Measurements from ENCODE around the gene PSD.
"Not testable (repeated sequence)": the region's sequence is repeated elsewhere in the genome, so short reads cannot be mapped to it uniquely, and the experiment has no call there.

The PSD gene

DNA sequence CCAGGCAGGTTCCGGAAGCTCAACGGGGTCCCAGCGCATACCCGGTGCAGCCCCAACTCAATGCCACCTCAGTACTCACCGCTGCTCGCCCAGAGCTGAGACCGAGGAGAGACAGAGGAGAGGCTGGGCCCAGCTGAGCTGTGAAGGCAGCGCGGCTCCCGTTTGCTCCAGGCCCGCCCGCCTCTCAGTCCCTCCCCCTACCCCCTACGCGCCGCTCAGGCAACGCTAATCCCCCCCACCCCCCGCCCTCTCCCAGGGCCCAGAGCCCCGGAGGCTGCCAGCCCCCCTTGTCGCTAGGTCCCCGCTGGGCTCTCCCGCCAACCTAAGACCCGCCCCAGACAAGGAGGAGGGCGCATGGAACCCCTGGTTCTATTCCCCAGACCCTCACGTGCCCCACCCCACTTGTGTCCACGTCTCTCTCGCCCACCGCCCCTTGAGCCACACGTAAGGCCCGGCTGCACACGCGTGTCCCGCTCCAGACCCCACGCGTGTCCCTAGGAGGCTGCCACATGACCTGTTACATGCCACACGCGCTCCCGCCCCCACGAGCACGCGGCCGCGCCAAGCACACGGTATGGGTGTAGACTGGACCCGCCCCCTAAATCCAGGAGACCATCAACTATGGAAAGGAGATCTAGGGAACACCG is at the start of gene PSD:
TSS of gene PSD (minus strand) at position 164 of the 647 bp plus-strand sequence. CDS start 1,747 bp downstream, outside the sequence.
- DNase-seq (ENCODE audit: low read depth in 2 of 2) = no peak

DNA sequence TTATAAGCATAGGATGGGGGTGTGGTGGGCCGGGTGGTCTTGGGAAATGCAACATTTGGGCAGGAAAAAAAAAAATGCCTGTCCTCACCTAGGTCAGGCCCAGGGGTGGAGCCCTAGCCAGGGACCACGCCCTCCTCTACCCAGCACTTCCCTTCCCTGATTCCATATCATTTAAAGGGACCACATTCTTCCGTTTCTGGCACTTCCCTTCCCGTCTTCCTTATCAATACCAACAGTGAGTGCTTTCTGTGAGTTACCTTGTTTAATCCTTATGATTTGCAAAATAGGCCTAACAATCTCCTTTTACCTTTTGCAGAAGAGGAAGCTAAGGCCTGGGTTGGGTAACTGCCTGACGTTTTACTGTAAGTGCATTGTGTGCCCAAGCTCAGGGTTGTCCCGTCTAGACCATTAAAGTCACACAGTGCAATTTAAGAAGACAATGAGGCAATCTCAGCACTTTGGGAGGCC is 49.4 kb upstream of the PSD start:
- DNase-seq (ENCODE audit: low read depth in 2 of 2) = no peak

DNA sequence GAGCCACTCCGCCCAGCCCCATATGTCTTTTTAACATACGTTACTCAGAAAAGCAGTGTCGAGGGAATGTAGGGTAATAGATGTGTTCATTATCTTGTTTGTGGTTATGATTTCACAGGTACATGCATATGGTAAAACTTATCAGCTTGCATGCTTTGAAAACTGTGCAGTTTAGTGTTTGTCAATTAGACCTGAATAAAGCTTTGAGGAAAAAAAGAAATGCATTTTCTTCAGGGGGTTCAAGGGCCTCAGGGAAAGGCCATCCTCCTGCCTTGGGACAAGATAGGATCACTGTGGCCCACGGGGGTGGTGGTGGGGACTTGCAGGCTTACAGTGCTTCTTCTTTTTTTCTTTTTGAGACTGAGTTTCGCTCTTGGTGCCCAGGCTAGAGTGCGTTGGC is 48.7 kb upstream of the PSD start:
- DNase-seq (ENCODE audit: low read depth in 2 of 2) = no peak

DNA sequence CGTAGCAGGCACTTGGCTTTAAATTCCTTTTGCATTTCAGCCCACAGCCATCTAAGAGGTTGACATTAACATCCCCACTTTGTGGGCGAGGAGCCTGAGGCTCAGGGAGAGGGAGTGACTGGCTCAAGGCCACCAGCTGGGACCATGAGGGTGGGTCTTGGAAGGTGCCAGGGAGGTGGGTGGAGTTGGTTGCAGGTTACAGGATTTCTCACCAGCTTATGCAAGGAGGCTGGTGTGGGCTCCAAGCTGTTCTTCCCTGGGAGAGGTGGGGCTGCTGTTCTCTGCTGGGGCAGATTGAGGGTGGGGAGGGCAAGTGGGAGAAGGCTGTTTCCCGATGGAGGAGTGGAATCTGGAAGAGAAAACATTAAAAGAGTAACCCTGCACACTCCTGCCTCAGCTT is 46.9 kb upstream of the PSD start:
- no peak for DNase-seq (ENCODE audit: low read depth in 2 of 2)

DNA sequence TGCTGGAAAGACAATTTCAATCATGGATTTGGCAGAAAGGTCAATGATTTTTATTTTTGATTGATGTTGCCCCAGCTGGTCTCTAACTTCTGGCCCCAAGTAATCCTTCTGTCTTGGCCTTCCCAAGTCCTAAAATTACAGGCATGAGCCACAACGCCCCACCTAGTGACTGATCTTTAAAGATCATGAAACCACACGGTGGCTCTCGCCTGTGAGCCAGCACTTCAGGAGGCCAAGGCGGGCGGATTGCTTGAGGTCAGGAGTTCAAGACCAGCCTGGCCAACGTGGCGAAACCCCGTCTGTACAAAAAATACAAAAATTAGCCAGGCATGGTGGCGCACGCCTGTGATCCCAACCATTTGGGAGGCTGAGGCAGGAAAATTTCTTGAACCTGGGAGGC is 45.4 kb upstream of the PSD start:
- DNase-seq (ENCODE audit: low read depth in 2 of 2) = no peak

DNA sequence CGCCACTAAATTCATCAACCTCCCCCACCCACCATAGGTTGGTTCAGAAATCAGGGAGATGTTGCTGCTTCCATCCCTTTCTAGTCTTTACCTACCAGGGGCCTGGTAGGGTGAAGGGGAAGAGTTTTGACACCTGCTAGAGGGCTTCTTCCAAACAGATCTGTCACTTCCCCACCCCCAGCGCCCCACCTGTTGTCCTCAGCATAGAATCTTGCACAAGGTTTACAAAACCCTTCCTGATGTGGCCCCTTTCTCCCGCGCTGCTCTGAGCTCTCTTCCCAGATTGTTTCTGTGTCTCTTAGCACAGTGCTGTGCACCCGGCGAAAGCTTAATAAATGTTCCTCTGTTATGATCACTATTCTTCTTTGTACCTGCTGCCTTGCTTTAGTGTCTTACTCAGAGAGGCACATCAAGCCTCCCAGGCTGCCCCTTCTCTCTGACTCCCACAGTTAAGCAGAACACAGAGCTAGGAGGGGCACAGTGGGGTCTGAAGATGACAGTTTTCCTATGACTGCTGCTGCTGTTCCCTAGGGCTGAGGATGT is 44.0 kb upstream of the PSD start:
- DNase-seq (ENCODE audit: low read depth in 2 of 2) = no peak

DNA sequence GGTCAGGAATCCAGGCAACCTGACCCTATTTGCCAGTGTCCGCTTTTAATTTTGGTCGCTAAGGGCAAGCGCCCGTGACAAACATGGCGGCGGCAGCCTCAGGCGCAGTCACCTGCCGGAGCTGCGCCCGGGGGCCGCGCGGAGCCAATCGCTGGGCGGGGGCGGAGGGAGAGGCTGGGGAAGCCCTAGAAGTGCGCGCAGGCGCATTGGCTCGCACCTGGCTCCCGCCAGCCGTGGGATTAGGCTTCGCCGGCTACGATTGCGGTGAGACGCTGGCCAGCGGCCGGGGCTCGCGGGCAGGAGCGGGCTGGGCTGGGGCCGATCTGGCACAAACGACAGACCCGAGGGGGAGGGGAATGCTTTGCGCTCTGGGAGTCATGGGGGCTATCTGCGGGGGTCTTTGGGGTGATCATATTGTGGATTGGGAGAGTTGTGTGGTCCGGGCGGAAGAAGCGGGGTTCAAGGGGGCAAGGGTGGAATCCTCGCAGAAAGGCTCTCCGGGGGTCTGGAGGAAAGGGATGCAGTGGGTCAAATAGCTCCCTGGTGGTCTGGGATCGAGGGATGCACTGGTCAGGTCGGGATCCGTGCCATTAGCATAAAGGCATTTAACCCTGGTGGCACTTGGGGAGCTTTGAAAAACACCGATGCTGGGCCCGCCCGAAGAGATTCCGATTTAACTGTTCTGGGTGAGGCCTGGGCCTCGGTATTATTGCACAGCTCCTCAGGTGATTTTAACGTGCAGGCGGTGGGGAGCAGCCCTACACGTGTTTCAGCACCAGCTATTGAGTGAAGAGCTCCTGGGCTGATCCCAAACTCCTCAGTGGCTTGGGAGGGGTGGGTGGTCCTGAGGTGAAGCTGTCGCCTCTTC is 42.8 kb upstream of the PSD start:
- peak; percentile 45 to 47 for DNase-seq (ENCODE audit: low read depth in 2 of 2)

DNA sequence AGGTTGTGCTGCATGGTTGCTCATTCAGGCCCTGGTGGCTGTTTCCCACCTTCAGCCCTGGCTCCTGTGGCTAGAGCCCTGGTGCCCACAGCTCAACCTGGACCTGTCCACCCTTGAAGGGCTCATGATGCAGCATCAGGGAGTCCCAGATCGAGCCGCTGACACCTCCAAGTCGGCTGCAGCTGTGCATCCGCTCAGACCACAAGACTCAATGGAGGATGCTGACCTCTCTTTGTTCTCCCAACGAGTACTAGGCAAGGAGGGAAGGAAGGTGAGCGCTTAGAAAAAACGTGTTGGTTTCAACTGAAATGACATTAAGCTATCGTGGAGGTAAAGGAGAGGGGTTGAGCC is 42.2 kb upstream of the PSD start:
- no peak for DNase-seq (ENCODE audit: low read depth in 2 of 2)

DNA sequence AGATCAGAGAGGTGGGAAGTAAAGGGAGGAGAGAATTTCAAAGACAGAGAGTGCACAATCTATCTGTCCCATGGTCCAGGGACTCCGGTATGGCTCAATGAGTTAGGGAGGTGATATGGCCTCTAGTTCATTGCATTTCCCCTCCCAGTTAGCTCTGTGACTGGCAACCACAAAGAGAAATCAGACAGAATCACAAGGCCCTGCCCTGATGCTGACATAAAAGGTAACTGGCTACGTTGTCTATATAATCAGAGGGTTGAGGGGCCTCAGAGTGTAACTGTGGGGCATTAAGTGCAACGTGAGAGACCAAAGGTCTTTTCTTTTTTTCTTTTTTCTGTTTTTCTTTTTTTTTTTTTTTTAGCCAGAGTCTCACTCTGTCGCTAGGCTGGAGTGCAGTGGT is 40.1 kb upstream of the PSD start:
- DNase-seq (ENCODE audit: low read depth in 2 of 2) = no peak

DNA sequence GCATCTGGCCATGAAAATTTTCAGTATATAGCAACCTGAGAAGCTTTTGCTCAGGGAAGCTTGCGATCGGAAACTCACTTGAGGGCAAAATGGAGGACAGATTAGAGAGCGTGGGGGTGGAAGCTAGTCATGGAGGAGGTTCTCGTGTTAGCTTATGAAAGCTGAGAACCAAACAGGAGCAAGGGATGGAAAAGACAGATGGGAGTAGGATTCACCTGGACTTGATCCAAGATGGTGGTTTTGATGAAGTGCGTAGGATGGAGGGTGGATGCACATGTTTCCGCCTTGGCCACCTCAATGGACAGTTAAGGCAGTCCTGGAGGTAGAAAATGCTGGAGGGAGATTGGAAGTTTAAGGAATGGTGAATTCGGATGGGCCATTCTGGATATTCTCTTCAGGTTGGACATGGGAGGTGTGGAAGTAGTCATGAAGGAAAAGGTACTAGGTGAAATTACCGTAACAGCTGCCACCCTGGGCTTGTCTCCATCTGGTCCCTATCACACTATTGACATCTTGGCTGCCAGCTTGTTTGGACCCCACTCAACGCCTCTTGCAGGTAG is 39.1 kb upstream of the PSD start:
- no peak for DNase-seq (ENCODE audit: low read depth in 2 of 2)

DNA sequence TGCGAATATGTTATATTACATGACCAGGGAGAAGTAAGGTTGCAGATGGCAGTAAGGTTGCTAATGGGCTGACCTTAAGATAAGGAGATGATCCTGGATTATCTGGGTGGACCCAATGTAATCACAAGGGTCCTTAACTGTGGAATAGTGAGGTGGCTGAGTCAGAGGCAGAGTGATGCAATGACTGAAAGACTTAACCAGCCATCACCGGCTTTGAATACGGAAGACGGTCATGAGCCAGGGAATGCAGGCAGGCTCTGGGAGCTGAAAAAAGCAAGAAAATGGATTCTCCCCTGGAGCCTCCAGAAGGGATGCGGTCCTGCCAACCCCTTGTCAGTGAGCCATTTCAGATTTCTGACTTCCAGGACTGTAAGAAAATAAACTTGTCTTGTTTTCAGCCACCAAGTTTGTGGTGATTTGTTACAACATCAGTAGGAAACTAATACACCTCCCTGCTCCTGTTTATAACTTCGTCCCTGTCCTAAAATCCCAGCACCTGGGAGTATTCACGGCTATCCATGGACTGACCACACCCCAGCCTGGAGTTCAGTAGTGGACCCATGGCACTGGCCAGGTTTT is 37.4 kb upstream of the PSD start:
- peak; percentile 56 to 57 for DNase-seq (ENCODE audit: low read depth in 2 of 2)

DNA sequence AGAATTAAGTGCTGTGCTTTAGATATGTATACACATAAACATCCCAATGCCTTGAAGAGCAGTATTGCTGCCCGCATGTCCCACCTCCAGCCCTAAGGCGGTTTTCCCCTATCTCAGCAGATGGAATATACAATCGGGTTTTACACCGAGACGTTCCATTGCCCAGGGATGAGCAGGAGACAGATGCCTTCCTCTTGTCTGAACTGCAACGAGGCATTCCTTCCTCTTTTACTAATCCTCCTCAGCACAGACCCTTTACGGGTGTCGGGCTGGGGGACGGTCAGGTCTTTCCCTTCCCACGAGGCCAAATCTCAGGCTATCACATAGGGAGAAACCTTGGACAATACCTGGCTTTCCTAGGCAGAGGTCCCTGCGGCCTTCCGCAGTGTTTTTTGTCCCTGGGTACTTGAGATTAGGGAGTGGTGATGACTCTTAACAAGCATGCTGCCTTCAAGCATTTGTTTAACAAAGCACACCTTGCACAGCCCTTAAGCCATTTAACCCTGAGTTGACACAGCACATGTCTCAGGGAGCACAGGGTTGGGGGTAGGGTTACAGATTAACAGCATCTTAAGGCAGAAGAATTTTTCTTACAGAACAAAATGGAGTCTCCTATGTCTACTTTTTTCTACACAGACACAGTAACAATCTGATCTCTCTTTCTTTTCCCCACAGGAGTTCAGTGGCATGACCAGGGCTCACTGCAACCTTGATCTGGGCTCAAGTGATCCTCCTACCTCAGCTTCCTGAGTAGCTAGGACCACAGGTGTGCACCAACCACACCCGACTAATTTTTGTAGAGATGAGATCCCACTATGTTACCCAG is 36.3 kb upstream of the PSD start:
- not testable (repeated sequence) for DNase-seq (ENCODE audit: low read depth in 2 of 2)

DNA sequence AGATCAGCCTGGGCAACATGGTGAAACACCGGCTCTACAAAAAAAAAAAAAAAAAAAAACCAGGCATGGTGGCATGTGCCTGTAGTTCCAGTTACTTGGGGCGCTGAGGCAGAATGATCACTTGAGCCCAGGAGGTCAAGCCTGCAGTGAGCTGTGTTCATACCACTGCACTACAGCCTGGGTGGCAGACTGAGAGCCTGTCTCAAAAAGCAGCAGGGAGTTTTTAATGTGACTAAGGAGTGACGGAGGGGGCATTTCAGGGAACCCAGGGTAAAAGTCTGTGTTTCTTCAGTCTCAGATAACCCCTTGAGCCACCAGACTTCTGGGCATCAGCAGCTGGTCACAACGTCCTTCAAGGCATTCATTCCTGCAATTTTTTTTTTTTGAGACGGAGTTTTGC is 34.9 kb upstream of the PSD start:
- no peak for DNase-seq (ENCODE audit: low read depth in 2 of 2)

DNA sequence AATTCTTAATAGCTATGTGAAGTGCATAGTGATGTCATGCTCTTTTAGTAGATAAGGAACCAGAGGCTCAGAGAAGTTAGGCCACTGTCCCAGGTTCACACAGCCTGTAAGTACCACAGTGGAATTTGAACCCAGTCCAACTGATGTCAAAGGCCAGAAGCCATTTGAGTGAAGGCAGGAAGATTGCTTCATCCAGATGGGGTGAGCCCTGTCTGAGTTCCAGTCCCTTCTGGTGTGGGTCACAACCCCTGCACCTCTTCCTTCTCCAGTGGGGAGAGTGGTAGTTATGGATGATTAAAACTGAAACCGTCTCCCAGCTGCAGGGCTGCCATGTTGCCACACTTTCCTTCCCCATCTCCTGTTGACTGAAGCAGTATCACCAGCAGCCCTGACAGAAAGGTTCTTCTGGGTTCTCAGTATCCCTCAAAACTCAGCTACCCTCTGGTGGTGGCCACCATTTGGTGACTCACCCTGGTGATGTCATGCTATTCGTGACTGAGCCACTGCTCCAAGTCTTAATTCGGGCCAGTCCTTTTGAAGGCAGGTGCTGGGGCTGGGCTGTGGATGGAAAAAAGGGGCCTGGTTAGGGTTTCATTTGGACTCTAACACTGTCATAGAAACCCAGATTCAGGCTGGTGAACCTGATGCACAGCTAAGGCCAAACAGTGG is 34.2 kb upstream of the PSD start:
- no peak for DNase-seq (ENCODE audit: low read depth in 2 of 2)

DNA sequence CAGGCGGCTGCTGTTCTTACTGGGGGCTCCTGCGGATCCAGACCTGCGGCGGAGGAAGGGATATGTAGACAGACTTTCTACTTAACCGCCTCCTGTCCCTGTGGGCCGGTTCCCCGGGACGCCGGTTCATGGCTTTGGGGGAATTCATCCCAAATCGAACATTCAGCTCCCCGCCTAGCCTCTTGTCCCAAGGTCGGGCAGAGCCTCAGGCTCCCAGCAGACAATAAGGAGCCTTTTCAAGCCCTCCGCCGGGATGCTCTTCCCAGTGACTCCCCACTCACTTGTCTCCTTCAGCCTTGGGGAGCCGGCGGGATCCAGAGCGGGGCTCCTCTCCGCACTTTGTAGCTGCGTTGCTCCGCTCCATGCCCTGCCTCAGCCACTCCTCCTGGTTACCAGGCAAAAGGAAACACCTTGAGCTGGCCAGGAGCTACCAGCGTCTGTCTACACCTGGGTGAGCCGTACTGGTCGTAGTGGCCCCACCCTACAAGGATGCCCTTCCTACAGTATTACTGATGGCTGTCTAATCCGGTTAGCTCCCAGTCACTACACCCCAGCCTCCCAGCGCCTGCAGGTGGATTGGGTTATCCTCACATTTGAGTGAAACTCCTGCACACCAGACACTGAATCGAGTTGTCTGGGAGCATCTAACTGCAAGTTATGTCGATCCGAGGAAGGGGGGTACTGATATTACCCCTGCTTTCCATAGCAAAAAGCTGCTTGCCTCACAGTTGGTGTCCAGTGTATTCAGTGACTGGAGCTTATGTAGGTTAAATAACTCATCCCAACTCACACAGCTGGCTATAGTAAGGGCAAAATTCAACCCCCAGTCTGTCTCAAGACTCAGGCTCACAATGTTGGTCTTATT is 32.8 kb upstream of the PSD start, which contains the start of gene C10orf95:
TSS of gene C10orf95 (minus strand) at position 439 of the 865 bp plus-strand sequence. CDS start 450 bp downstream, outside the sequence.
- DNase-seq (ENCODE audit: low read depth in 2 of 2) = no peak

DNA sequence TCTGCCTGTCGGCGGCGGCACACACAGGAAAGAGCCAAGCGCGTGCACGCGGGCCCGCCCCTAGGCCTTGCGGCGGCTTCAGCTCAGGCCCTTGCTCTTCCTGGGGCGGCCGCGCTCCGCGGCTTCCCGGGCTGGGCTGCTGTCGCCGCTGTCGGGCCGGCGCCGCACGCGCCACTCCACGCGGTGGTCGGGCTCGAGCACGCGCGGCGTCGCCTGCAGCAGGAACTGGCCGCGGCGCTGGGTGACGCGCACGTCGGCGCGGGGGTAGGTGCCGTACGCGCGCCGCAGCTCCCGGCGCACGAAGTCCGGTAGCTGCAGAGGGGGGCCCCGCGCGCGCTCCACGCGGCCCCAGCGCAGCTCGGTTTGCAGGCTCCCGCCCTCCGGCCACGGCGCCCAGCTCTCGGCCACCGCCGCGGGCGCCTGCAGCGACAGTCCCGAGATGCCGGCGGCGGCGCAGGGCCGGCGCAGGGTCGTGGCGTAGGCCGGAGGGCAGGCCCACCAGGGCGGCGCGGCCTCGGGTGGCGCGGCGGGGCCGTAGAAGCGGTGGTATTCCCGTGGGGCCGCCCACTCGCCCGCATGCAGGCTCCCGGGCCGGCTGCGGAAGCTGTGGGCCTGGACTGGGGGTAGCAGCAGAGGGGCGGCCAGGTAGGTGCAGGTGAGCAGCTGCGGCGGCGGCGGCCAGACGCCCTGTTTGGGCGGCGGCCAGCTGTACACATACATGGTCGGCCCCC is 32.0 kb upstream of the PSD start:
- DNase-seq (ENCODE audit: low read depth in 2 of 2) = peak in 1 of 2 experiments; percentile 35

DNA sequence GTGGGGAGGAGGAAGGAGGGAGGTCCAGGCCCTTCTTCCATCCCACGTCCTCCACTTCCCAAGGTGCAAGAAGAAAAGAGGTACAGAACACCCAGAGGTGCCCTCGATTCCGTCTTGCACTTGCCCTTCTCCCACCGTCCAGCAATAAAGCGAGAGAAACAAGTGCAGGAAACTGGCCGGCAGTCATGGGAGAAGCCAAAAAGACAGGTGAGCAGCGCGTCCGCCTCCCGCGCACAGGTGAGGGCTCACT is 31.5 kb upstream of the PSD start:
- DNase-seq (ENCODE audit: low read depth in 2 of 2) = no peak

DNA sequence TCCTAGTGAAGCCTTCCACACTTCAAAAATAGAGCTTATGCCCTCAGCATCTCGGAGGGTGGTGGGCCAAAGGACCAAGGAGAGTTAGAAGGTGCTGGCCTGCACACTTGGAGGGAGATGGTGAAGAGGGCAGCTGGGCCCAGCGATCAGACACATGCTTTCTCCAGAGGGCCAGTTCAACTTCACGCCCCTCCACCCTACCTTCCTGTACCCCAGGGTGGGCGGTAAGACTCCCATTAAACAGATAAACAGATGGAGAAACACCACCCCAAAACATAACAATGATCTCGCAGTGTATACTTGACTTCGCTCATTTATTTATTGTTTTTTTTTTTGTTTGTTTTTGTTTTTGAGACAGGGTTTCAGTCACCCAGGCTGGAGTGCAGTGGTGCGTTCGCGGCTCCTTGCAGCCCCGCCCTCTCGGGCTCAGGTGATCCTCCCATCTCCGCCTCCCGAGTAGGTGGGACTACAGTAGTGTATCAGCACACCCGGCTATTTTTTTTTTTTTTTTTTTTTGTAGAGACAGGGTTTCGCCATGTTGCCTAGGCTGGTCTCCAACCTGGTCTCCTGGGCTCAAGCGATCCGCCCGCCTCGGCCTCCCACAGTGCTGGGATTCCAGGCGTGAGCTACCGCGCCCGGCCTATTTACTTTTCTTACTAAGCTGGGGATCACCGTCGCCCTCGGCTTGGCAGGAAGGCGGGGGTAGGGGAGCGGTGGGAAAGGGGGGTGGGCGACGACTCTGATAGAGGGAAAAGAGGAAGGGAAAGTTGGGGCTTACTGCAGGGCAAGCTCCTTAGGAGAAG is 30.9 kb upstream of the PSD start:
- DNase-seq (ENCODE audit: low read depth in 2 of 2) = no peak

DNA sequence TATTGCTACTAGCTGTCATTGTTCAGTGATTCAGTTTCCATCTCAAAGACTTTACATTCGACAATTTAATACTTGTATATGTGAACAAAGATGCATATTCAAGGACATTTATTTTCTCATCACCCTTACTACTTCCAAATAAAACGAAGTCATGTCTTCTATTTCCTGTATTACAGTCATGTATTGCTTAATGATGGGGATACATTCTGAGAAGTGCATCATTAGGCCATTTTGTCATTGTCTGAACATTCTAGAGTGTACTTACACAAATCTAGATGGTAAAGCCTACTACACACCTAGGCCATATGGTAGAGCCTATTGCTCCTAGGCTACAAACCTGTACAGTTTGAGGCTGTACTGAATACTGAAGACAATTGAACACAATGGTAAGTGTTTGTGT is 26.3 kb upstream of the PSD start:
- no peak for DNase-seq (ENCODE audit: low read depth in 2 of 2)

Measured in fibroblast of skin of left quadriceps (primary cell).